HG03571 (cell line): ENCODE results near the gene RERE.
A peak's percentile ranks its signal among the peaks of the same experiment; 100 is the strongest.
"Not testable (repeated sequence)": the region's sequence is repeated elsewhere in the genome, so short reads cannot be mapped to it uniquely, and the experiment has no call there.

Source experiments
- ATAC-seq: cut with Tn5 transposase; IDR thresholded peaks from one replicate; pipeline ENCODE4 v1.9.1; 2021; ENCODE audit not compliant: unreplicated experiment

RERE gene

GRCh38 chr1:8619419-8619818 lies 198.0 kb downstream of the RERE start:
- ATAC-seq: not testable (repeated sequence)

- not testable (repeated sequence) for ATAC-seq
These were observed 200.6 kb downstream of the RERE start for GRCh38 chr1:8616791-8617190.

- not testable (repeated sequence) for ATAC-seq
These were observed 205.6 kb downstream of the RERE start for GRCh38 chr1:8611634-8612515.

- ATAC-seq: no peak
These were observed 209.5 kb downstream of the RERE start for GRCh38 chr1:8607906-8608305.

DNA sequence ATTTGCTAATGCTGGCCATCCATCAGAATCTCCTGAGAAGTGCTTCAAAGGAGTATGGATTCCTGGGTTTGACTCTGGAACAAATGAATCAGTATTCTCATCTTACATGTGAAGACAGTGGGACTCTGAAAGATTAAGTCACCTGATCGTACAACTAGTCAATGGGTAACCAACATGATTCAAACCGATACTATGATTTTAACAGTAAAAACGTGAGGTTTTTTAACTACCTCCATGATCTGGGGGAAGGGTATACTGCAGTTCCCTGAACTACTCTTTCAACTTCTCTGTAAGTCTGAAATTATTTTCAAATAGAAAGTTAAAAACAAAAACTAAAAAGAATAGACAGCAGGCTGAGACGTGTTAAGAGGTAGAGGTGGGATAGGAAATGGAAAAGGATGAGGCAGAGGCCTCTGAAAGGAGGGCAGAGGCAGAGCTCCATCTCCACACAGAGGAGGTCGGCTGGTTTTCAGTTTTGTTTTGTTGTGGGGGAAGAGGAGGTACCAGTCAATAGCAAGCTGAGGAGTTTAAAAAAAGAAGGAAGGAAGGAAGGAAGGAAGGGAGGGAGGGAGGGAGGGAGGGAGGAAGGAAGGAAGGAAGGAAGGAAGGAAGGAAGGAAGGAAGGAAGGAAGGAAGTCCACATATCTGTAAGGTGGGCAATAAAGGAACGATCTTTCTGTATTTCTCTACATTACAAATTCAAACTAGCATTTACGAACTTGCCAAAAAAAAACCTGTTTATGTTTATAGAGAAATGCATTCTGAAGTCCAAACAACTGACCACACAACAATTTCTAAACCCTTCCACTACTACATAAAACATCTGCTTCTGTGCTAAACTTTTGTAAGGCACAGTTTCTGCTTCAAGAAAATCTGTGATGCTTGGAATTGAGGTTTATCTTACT lies 213.1 kb downstream of the RERE start:
- ATAC-seq: peak; percentile 90

- no peak for ATAC-seq
These were observed 214.2 kb downstream of the RERE start for GRCh38 chr1:8603220-8603616.

DNA sequence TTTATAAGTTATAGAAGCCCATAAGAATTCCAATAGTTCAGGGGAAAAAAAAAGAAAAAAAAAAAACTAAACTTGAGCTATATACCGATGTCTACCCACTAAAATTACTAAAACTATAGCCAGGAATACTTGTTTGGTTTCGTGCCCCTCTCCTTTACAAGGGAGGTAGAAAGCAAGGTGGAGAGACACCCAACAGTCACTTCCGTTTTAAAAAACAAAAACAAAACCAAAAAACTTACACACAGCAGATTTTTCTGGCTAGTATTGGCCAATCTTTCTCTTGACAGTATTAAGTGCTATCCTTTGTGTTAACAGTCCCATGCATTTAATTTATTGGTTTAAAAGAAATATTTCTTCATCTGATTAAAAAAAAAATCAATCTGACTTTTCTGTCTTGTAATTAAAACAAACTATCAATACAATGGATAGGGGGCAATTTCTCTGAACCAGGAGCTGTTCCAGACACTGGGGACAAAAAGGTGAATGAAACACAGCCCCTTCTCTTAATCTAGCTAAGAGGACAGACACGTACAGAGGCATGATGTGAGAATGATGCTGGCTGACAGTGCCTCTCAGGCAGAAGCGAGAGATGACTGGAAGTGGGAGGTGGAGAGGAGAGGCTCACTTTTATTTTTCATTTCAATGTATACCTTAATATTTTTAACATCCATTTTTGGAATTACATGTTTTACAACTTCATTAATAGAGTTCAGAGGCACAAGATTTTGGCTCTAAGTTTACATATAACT lies 214.8 kb downstream of the RERE start:
- ATAC-seq: no peak

DNA sequence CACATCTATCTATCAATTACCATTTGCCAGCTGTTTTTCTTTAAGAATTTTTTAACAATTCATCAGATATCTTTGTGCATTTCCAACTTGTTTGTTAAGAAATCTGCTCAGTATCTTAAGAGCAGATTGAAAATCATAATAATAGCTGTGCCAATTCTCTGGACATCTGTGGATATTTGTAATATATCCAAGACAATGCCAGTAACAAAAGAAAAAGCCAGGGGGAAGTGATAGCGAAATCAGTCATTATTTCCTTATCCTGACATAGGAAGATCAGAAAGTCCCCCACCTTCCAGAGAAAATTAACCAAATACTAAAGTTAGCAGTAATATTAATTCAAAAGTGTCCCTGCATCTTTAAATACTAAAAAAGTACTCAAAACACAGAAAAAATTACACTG lies 217.1 kb downstream of the RERE start:
- no peak for ATAC-seq

DNA sequence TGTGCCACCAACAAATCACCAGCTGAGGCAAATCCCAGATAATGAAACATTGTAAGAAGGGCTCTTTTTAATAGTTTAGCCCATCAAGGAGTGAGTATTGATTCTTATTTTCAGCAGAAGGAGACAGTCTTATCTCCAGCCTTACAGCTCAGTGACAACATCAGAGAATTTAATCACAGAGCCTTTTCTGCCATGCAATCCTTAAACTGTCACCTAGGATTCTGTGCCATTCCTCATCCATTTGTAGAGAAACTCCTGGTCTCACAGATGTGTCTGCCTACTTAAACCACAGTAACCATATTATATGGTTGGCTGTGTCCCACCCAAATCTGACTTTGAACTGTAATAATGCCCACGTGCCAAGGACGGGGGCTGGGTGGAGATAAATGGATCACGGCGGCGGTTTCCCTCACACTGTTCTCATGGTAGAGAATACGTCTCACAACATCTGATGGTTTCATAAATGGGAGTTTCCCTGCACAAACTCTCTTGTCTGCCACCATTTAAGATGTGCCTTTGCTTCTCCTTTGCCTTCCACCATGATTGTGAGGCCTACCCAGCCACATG lies 217.7 kb downstream of the RERE start:
- no peak for ATAC-seq

- no peak for ATAC-seq
These were observed 218.7 kb downstream of the RERE start for GRCh38 chr1:8598783-8599182.

GRCh38 chr1:8598060-8598724 lies 219.2 kb downstream of the RERE start:
- ATAC-seq: no peak

DNA sequence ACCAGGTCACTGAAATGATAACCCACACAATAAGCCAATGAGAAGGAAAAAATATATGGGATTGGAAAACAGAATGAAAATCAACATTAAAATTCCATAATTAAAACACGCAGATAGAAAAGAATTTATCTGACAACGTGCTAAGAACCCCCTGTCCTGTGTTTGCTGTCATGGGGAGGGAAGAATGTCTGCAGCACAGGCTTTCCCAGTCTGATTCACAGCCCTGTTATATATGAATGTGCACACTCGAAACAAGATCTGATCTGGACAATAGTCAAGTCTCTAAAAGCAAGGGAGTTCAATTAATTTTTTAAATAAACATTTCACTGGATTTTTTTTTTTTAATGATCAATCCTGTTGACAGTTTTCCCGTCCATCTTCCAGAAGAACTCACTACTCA lies 220.0 kb downstream of the RERE start:
- ATAC-seq: no peak

- peak; percentile 34 for ATAC-seq
These were observed 221.5 kb downstream of the RERE start for GRCh38 chr1:8595941-8596340.

DNA sequence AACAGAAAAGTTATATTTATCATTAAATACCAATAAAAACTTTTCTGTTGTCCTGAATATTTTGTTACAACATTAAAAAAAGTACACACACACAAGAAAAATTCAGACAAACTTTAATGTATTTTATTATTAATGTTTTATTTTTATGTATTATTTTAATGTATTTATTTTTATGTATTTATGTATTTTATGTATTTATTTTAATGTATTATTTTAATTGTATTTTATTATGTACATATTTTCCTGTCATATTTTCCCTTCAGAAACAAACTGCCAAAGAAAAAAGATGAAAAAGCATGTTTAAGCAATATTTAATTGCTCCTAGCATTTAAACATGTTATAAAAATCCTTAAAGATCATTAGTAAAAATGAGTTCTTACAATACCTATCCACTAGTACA lies 222.1 kb downstream of the RERE start:
- no peak for ATAC-seq

DNA sequence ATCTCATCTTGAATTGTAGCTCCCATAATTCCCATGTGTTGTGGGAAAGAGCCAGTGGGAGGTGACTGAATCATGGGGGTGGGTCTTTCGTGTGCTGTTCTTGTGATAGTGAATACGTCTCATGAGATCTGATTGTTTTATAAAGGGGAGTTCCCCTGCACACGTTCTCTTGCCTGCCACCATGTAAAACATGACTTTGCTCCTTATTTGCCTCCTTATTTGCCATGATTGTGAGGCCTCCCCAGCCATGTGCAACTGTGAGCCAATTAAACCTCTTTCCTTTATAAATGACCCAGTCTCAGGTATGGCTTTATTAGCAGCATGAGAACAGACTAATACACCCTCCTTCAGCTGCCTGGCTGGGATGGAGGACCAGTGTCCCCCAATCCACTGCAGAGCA lies 224.1 kb downstream of the RERE start:
- not testable (repeated sequence) for ATAC-seq

DNA sequence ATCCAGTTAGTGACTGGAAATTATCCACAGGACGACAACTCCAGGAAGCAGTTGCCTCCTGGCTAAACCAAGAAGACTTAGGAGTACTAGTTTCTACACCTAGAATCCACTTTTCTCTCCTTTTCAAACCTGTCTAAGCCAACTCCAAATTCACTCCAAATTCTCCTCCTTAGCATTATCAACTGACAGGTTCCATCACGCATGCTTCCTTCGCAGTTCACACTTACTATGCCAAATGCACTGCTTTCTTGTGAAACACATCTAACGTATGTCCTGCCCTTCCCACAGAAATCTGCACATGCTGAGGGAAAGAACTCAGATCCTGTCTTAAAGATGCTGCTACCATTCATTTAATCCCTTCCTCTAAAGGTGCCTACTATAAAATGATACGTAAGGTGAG lies 225.9 kb downstream of the RERE start:
- no peak for ATAC-seq

GRCh38 chr1:8590721-8591351 lies 226.6 kb downstream of the RERE start:
- no peak for ATAC-seq

GRCh38 chr1:8589571-8589970 lies 227.9 kb downstream of the RERE start:
- ATAC-seq: no peak

GRCh38 chr1:8587784-8588183 lies 229.7 kb downstream of the RERE start:
- ATAC-seq: no peak

GRCh38 chr1:8586438-8586837 lies 231.0 kb downstream of the RERE start:
- no peak for ATAC-seq
